ENCODE data around the gene CFAP410. TPM values are rescaled to one million over a fixed set of nuclear protein-coding genes. Genes with fewer than 3 reads are reported as not detected.

Gene CFAP410
- total RNA-seq, 3 donors from 2014 or later (not counting 1 experiment from before 2014, with no cell fraction given), result 43.6 to 47.4 (median 46.7) TPM

DNA sequence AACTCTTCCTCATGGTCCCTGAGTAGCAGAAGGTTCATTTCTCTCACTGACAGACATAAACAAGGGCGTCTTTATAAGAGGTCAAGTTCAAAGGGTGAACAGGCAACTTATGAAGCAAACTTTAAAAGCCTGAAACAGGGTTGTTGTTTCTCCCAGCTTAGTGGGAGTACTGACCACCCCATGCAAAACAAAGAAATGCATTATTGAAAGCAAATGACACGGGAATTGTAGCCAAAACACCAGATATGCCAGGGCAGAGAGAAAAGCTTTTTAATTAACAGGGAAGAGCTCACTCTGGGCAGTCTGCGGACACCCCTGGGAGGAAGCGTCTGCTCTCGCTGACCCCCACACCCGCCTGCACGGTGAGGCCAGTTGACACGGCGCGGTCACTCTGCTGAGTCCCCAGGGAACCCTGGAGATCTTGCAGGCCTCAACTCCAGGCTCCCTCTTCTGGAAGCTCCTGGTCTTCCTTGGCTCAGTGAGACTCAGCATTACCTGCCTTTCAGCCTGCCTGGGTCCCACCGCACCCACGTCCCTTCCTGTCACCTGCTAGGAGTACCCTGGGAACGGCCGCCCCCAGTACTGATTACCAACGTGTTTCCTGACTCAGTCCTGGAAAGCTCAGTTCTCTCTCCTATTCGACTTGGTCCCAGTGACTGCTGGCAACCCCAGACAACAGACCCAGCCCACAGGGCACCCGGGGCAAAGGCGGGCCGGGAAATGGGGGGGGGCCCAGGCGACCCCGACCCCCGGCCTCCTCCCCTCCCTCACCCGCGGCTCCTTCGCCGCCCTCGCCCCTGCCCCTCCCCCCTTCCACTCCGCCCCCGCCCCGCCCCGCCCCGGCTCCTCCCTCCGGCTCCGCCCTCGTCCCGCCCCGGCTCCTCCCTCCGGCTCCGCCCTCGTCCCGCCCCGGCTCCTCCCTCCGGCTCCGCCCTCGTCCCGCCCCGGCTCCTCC, 972 bp downstream of the CFAP410 start:
- intact Hi-C loops (cut with micrococcal nuclease), result no loop called here
- Mint-ChIP-seq H3K9me3 (no peaks in the 10 kb centered on the region), H3K4me1 (peaks cover 25% of the 10 kb centered on the region in 2 donors), H3K36me3 (no peaks in the 10 kb centered on the region), H3K4me3 (peak overlapping the region; percentile 76), H3K27ac (peak overlapping the region; percentile 86 to 97), H3K27me3 (ENCODE audit: low read depth in 2 of 2) (no peaks in the 10 kb centered on the region)
- no peak overlapping the region for H3K4me3 ChIP-seq (ENCODE audit: low read length)
- 28% methylated on average over 31 of the region's 47 CpGs for WGBS (ENCODE audit: insufficient coverage)
- TF ChIP-seq CTCF (IDR thresholded peaks at IDR 0.05), result no peak
- peaks cover 7% of the 10 kb centered on the region for H3K36me3 ChIP-seq (ENCODE audit: control insufficient read depth, insufficient read depth, low read length)
- ATAC-seq, result no peak
- H3K27me3 ChIP-seq (ENCODE audit: control insufficient read depth, insufficient read depth, low read length), result no peaks in the 10 kb centered on the region
- peak; percentile 39 to 65 for DNase-seq
- peaks cover 31% of the 10 kb centered on the region for H3K4me1 ChIP-seq (ENCODE audit: control insufficient read depth, insufficient read depth, low read length)
- no peaks in the 10 kb centered on the region for H3K9me3 ChIP-seq (ENCODE audit: control insufficient read depth, insufficient read depth, low read length)
- H3K27ac ChIP-seq (ENCODE audit: low read length), result peak overlapping the region; percentile 56

DNA sequence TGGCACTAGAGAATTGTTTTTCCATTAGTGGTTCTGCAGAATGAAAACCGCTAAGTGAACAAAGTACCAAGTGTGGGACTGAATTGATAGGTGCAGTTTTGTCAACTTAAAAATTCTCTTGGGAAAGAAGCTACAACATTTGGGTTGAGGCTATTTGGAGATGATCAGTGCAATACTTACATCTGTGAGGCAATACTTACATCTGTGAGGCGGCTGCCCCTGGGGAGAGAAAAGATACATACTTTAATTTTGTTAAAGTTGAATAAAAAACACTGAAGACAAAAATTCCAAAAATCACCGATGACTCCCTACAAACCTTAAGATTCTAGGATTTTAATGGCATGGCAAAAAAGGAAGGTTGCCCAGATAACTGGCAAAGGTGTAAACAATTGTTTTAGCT, 1.7 kb downstream of the CFAP410 start:
- Histone ChIP-seq H3K9me3 (ENCODE audit: control insufficient read depth, insufficient read depth, low read length) (no peaks in the 10 kb centered on the region), H3K36me3 (ENCODE audit: control insufficient read depth, insufficient read depth, low read length) (peaks cover 10% of the 10 kb centered on the region), H3K27me3 (ENCODE audit: control insufficient read depth, insufficient read depth, low read length) (no peaks in the 10 kb centered on the region), H3K4me1 (ENCODE audit: control insufficient read depth, insufficient read depth, low read length) (peaks cover 31% of the 10 kb centered on the region), H3K4me3 (ENCODE audit: low read length) (no peak overlapping the region), H3K27ac (ENCODE audit: low read length) (no peak overlapping the region)
- 95% methylated on average over 1 of the region's 3 CpGs for WGBS (ENCODE audit: insufficient coverage)
- no peak for TF ChIP-seq CTCF (IDR thresholded peaks at IDR 0.05)
- Mint-ChIP-seq H3K4me3 (peak overlapping the region; percentile 76), H3K27ac (peak overlapping the region; percentile 86 to 97), H3K36me3 (no peaks in the 10 kb centered on the region), H3K9me3 (no peaks in the 10 kb centered on the region), H3K4me1 (peaks cover 25% of the 10 kb centered on the region in 2 donors), H3K27me3 (ENCODE audit: low read depth in 2 of 2) (no peaks in the 10 kb centered on the region)
- intact Hi-C loops (cut with micrococcal nuclease), result no loop called here
- DNase-seq (no peak), ATAC-seq (no peak)

DNA sequence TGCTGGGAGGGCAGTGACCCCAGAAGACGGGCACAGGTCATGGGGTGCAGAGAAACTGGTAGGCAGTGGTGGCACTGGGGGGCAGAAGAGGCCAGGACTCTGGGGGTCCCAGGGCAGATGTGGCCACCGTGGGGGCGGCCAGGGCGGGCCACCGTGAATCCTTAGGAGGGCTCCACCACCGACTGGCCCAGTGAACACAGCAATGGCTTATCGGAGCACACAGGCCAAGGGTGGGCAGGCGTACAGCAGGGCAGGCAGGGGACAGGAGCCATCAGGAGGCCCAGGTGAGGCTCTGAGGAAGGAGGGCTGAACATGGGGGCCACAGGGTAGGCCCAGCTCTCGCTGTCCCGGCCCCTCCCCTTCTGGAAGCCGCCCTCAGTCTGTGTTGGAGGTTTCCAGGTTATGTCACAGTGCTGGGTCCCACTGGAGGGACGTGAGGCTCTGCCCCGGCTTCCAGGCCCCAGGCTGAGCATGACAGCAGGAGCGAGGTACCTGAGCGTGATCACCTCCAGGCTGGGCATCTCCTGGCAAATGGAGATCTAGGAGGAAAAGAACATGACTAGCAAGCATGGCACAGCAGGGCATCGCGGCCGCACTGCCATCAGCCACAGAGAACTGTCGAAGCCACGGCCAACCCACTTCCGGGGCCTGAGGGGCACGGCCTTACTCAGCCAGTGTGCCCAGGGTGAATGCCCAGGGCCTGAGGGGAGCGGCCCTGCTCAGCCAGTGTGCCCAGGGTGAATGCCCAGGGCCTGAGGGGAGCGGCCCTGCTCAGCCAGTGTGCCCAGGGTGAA, 3.7 kb downstream of the CFAP410 start:
- H3K4me3 Mint-ChIP-seq, result no peak overlapping the region
- 86% methylated on average over 22 of the region's 24 CpGs for WGBS (ENCODE audit: insufficient coverage)
- no peak for TF ChIP-seq CTCF (IDR thresholded peaks at IDR 0.05)

More for the DNA sequence above, 3.7 kb downstream of the CFAP410 start:
- no peaks in the 10 kb centered on the region for H3K36me3 Mint-ChIP-seq
- Histone ChIP-seq H3K27ac (ENCODE audit: low read length) (no peak overlapping the region), H3K4me3 (ENCODE audit: low read length) (no peak overlapping the region), H3K27me3 (ENCODE audit: control insufficient read depth, insufficient read depth, low read length) (no peaks in the 10 kb centered on the region), H3K4me1 (ENCODE audit: control insufficient read depth, insufficient read depth, low read length) (peaks cover 30% of the 10 kb centered on the region), H3K36me3 (ENCODE audit: control insufficient read depth, insufficient read depth, low read length) (peaks cover 15% of the 10 kb centered on the region), H3K9me3 (ENCODE audit: control insufficient read depth, insufficient read depth, low read length) (no peaks in the 10 kb centered on the region)
- H3K27ac Mint-ChIP-seq, result no peak overlapping the region
- no peaks in the 10 kb centered on the region for H3K27me3 Mint-ChIP-seq (ENCODE audit: low read depth in 2 of 2)
- intact Hi-C loops (cut with micrococcal nuclease), result no loop called here
- no peak for ATAC-seq
- no peaks in the 10 kb centered on the region for H3K9me3 Mint-ChIP-seq
- peaks cover 22 to 23% of the 10 kb centered on the region in 2 donors for H3K4me1 Mint-ChIP-seq
- no peak for DNase-seq
